Measurements from ENCODE around the gene SAFB.

GRCh38 chr19:5679289-5680083 lies 56.6 kb downstream of the SAFB start:
- TF ChIP-seq POLR2AphosphoS5 (IDR thresholded peaks at IDR 0.05; ENCODE audit: borderline replicate concordance, low read depth, low read length), result no peak
- TF ChIP-seq EZH2 (IDR thresholded peaks at IDR 0.05), result no peak
